GM21576 (cell line): ENCODE results near the gene VAMP2.

ENCODE experiments used
- ATAC-seq: cut with Tn5 transposase; IDR thresholded peaks from one replicate; pipeline ENCODE4 v1.9.1; 2021; ENCODE audit warnings: mild to moderate bottlenecking, moderate library complexity; ENCODE audit not compliant: unreplicated experiment

VAMP2 gene, protein sequence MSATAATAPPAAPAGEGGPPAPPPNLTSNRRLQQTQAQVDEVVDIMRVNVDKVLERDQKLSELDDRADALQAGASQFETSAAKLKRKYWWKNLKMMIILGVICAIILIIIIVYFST

DNA sequence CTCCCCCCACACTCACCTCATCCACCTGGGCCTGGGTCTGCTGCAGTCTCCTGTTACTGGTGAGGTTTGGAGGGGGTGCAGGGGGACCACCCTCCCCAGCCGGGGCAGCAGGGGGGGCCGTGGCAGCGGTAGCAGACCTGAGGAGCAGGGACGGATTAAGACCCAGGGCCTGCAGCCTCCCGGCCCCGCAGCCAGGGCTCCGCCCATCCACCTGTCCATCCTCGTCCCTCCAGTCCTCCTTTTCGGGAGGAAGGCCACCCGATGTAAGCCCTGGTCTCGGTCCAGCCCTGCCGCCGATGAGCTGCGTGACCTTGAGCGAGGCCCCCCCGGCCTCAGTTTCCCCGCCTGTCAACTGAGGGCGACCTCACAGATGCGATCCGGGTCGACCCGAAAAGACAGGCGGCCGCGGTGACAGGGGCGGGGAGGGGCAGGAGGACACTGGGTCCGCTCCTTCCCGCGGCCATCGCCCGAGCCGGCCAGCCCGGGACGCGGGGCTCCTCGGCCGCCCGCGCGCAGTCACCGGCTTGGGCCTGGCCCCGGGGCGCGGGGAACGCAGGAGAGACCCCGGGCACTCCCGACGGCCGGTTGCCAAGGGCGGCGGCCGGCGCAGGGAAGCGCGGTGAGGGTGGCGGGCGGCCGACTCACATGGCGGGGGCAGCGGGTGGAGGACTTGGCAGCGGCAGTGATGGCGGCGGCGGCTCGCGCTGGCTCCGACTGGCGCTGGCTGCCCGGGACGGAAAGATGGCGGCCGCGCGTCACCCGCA, at the start of gene VAMP2:
Gene VAMP2, minus strand, starts transcription at position 716 of the 764 bp plus-strand sequence. Its CDS starts 69 bp downstream, at position 647.
- no peak for ATAC-seq

DNA sequence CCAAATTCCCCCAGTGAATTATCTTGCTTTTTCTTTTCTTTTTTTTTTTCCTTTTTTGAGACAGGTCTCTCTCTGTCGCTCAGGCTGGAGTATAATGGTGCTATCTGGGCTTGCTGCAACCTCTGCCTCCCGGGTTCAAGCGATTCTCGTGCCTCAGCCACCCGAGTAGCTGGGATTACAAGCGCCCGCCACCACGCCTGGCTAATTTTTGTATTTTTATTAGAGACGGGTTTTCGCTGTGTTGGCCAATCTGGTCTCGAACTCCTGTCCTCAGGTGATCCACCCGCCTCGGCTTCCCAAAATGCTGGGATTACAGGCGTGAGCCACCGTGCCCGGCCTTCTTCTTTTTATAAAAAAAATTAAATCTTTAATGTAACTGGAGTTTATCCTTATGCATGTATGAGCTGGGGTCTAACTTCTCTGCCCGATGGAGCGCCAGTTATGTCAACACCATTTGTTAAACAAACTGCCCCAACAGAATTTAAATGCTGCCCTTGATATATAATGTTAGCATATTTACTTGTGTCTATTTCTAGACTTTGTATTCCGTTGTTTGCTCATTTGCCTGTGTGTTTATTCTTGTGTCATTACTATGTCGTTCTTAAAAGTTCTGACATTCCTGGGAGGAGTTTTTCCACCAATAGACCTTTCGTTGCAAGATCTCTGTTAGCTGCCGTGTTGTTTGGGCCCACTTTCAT, 48.2 kb upstream of the VAMP2 start:
- ATAC-seq: no peak

DNA sequence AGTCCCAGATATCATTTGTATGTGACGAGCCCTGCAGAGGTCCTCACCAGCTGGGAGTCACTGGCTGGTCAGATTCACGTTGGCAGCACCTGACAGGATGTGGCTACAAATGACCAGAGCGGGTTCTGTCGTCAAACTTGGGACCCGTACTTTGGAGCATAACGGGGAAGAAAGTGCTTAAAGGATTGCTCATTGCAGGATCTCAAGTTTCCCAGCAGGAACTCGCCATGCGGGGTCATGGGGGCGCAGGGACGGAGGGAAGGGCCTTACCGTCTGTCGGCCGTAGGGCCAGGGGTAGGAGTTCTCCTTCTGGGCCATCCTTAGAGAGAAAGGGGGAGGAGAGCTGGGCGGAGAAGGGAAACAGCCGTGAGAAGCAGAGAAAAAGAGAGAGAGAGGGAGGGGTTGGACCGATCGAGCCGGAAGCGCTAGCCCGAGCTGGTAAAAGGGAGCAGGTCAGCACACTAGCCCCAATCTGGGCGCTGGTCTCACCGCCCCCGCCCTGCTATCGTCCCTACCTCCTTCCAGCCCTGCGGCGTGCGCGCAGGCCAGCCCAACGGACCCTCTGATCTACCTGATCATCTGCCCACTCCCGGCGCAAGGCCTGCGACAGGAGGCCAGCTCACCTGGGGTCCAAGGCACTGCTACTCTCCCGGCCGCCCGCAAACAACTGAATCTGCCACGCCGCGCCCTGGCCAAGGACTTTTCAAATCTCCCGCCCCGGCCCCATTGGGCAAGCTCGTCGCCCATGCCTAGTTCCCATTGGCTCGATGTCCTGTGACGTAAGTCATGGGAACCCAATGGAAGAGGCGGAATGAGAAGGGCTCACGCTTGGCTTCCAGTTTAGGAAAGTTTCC, 47.4 kb upstream of the VAMP2 start, which contains the start of gene AURKB:
Gene AURKB, minus strand, starts transcription at position 669 of the 854 bp plus-strand sequence. Its CDS starts 351 bp downstream, at position 318.
- peak; percentile 87 for ATAC-seq

DNA sequence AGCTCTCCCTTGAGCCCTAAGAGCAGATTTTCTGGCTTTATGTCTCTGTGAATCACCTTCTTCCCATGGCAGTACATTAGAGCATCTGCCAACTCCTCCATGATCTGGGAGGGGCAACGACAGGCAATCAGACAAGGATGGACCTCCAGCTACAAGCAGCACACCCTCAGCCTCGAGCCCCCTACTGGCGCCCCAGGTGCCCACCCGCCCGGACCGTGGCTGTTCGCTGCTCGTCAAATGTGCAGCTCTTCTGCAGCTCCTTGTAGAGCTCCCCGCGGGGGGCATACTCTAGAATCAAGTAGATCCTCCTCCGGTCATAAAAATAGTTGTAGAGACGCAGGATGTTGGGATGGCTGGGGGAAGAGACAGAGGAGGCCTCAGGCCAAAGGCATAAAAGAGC, 43.8 kb upstream of the VAMP2 start:
- ATAC-seq: no peak

DNA sequence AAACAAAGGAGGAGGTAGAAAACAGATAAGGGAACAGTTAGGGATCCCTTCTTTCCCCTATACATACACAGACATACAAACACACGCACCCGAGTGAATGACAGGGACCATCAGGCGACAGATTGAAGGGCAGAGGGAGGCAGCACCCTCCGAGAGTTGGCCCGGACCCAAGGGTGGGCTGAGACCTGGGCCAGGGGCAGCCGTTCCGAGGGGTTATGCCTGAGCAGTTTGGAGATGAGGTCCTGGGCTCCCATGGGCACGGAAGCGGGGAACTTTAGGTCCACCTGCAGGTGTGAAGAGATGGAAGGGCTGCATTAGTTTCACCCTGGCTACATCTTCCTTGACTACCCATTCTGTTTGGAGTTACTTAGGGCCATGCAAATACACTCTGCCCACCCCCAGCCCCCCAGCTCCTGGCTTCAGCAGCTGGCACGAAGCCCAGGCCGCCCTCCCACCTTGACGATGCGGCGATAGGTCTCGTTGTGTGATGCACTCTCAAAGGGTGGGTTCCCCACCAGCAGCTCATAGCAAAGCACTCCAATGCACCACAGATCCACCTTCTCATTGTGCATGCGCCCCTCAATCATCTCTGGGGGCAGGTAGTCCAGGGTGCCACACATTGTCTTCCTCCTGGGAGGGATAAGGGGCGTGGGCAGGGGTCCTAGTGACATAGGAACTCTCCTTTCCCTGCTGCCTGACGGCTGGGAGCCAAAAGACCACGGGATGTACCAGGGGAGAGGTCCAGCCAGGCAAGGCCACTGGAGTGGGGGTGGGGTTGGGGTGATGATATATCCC, 42.2 kb upstream of the VAMP2 start:
- ATAC-seq: no peak

DNA sequence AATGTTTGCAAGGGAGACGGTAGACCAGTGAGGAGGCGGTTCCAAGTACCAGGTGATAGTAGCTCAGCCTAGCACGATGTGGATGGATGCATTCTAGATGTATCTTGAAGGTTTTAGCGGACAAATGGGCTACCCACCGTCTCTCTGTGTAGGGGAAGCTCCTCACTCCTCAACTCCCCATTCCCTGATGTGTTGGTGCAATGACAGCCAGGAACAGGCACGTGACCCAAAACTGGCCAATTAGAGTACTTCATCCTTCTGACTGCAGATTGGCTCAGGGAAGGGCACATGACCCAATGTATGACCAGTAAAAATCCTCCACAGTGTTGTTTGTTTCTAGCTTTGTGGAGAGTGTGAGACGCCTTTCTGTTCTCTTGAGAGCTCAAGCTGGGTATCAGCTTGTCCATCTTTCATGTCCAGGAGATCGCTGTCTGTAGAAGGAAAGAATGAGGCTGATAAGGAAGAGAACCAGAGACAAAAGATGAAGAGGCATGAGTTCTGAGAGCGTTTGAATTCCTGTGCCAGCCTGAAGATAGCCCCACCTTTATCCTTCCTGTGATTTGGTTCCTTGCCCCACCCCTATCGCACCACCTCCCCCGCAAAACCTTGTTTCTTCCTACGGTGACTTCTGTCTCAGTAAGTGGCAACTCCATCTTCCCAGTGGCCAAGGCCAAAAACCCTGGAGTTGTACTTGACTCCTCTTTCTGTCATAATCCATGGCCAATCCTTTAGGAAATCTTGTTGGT, 29.5 kb upstream of the VAMP2 start:
- ATAC-seq: no peak

DNA sequence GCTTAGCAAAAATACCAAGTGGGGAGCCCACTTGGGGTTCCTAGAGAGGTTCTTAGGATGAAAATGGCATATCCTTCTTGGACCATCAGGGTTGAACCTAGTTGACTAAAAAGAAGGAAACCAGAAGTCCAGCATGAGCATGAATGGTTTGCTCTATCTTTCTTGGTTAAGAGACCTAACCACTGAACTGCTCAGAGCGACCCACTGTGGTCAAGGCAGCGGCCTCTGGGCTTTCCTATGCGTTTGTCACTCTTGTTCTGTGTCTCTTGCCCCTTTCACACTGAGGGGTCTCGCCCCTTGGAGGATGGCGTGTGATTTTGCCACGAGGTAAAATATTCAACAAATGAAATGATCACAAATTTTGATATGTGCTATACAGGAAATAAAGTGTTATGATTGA, 27.8 kb upstream of the VAMP2 start:
- ATAC-seq: no peak

DNA sequence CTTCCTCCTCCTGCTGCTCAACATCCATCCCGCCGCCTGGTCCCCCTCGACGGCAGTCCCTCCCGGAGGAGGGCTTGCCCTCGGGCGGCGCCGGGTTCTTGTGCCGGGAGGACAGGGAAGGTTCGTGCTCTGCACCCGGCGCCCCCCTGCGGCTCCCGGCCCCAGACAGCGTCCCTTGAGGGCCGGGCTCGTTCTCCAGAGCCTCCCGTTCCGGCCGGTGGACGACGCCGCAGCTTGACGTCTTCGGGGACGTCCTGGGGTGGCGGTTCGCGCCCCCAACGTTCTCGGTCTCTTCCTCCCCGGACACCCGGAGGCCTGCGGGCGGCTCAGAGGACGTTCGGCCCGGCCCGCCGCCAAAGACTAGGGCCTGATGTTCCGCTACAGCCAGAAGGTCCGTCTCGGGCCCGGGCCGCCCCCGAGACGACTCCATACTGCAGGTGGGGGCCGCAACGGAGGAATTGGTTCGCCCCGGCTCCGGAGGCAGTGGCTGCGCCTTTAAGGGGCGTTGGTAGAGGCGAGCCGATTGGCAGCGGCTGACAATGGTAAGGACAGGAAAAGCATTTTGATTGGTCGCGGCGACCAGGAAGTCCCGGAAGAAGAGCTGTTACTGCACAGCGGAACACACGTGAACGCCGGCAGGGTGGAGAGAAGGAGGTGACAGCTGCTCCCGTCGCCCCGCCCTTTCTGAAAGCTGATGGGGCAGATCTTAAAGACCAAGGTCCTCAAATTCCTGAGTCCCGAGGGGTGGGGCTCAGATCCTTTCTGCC, 27.1 kb upstream of the VAMP2 start, which contains the start of gene BORCS6:
Gene BORCS6, minus strand, starts transcription at position 470 of the 767 bp plus-strand sequence. Its CDS starts 40 bp downstream, at position 430.
- ATAC-seq: peak; percentile 52

DNA sequence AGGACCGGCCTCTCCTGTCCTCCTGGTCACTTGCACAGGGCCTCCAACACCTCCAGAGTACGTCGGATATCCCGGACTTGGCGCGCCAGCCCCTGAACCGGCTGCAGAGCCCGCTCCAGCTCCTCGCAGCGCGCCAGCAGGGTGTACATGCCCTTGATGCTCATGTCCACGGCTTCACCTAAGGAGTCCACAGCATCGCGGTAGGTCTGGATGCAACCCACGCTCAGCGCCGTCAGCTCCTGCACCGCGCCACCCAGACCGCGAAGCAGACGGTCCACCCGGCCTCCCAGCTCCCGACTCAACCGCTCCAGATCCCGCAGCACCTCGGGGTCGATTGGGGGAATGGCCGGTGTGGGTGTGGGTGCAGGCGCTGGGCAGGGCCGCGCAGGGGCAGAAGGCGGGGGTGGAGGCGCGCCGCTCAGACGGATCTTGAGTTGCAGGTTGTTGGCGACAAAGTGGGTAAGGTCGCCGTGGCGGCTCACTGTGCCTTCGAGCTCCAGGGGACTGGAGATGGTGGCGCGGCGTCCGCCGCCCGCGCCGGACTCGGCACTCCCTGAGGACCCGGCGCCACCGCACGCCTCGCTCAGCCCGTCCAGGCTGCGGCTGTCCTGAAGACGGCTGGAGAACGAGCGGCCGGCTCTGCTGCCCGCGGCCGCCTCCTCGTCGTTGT, 26.4 kb upstream of the VAMP2 start:
- no peak for ATAC-seq

DNA sequence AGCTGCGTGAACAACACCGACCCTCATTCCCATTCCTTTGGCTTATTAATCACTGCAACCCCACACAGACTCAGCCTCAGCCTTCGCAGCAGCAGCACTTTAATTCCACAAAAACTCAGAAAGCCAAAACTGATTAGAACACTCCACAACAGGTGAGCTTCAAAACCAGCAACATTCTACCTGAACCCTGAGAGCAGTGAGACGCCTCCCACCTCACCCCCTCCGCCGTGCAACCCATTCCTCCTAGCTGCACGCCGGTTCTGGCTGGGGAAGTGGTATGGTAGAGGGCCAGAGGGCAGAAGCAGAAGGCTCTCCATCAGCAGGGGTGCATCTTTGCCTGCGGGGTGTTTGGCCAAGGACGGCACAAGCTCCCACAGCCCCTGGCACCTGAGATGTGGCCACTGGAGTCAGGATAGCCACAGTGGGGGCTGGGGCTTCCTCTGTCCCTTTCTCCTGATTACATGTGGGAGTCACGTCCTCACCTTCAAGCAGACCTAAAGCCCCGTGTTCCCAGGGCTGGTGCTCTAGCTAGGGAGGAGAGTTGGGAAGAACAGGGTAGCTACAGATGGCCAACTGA, 25.6 kb upstream of the VAMP2 start:
- ATAC-seq: no peak

DNA sequence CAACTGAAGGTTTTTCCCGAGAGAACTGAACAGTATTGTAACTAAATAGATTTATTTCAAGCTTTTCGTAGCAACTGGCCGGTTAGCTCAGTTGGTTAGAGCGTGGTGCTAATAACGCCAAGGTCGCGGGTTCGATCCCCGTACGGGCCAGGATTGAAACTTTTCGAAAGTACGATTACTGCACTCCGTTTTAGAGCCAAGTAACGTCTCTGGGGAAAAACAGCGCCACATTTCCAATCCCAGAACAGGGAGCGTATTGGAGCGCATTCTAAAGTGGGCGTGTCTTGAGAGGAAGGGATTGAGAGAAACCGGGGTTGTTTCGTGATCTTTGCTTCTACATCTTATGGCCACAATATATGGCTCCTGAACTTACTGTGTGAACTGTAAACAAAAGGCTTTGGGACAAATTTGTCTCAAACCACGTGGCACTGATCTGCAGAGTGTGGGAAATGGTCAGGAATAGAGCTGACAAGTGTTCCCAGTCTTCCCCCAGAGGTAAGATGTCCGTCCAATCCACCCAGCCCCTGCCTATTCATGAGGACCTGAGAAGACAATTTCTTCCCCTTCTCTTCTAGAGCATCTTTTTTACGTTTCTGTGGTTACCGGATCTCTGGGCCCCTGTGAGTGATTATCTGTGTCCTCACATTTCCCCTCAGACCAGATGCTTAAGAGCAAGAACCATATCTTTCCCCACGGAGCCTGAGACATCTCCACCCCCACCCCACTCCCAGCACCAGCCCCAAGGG, 24.9 kb upstream of the VAMP2 start:
- ATAC-seq: no peak

DNA sequence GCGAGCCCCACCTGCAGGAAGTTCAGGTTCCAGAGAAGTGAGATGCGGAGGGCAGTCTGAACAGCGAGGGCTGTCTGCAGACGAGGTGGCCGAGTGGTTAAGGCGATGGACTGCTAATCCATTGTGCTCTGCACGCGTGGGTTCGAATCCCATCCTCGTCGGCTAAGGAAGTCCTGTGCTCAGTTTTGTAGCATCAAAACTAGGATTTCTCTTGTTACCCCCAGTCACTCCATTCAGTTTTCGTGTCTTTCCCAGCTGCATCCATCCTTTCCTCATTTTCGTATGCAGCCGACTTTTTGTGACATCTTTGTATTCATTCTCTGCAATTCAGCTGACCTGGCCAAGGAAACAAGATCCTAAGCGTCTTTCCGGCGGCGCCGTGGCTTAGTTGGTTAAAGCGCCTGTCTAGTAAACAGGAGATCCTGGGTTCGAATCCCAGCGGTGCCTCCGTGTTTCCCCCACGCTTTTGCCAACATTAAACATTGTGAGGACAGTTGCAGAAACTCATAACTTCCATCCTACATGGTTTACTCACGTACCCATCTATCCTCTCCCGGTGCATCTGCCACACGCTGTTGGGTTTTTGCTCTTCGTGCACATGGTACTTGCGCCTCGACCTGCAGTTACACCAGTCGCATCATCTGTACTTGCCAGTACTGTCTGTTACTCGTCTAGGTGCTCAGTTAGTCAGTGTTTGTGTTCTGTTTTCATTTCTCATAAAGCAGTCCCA, 24.2 kb upstream of the VAMP2 start:
- ATAC-seq: peak; percentile 27

DNA sequence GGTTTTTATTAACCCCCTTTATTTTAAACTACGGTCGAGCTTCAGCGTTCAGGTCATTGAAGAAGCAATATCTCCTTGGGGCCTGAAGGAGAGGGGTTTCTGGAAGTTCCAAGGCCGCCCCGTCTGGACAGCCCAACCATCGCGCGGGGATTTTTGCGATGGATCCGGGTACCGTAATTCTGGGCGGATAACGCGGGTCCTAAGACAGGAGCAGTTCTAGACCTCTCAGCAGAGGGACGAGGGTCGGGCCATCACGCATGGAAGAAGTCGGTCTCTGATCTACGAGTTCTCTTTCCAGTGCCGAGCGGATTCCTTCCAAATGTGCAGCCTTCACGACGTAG, 23.7 kb upstream of the VAMP2 start:
- ATAC-seq: no peak

DNA sequence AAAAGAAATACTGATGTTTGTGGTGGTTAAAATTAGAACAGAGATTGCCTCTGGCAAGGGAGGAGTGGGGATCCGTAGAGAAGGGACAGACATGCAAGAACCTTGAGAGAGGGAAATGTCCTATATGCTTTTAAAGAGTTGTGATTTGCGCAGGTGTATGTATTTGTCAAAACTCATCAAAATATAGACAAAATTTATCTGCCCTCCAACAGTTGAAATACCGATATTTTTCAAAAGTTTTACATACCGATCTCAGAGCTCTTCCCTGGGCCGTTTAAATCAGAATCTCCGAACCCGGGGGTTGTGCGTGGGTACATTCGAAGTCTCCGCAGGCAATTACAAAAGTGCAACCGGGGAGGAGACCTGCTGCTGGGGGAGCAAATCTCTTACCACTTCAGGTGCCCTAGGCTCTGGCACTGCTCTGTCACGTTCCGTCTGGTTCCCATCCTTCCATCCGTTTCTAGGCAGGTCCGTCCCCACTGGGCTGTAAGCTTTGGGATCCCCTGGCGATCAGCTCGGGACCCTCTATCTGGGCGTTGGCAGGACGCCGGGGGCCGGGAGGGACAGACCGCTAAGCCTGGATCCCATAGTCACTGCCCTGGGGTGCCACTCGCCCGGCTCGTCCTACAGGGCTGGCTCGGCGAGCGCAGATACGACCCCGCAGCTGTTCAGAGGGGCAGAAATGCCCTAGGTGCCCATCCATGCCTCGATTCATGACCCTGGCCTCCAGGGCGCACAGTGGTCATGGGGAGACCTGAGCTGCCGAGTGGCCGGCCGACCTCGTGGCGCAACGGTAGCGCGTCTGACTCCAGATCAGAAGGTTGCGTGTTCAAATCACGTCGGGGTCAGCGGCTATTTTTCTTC, 23.1 kb upstream of the VAMP2 start:
- ATAC-seq: no peak

DNA sequence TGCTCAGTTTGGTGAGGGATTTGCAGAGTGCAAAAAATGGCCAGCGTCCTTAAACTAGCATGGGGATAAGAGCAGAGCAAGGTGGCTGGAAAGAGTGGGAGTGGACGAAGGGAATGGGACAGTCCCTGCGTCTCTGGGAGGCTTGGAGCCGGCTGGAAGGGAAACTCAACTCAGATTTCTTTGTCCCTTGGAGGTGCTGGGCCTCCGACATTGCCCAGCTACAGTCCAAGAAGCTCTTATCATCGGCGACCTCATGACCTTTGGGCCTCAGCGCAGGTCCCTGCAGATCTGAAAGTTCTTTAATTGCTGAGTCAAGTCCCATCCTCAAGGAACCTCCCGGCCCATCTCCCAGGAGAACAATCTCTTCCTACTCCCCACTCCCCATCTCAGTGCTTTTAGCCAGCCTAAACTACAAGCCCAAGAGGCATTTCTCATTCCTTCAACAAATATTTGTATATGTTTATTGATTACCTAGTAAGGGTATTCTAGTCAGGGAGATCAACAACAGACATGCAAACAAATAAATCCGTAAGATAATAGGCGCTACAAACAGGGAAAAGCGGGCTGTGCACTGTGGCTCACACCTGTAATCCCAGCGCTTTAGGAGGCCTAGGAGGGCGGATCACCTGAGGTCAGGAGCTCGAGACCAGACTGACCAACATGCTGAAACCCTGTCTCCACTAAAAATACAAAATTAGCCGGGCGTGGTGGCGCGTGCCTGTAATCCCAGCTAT, 14.4 kb upstream of the VAMP2 start:
- ATAC-seq: no peak
